HEK293T (cell line): ENCODE data around the gene HSD3B2.

Experiments used
- ARNT ChIP-seq: fragments of 450-650 bp; IDR thresholded peaks from 2 replicates; pipeline ENCODE4 v1.6.1; 2017; ENCODE audit warnings: mild to moderate bottlenecking
- BHLHE40 ChIP-seq: fragments of 450-650 bp; IDR thresholded peaks from 2 replicates; pipeline ENCODE4 v1.6.1; 2016; ENCODE audit warnings: mild to moderate bottlenecking, moderate library complexity, borderline replicate concordance
- ELF4 ChIP-seq: fragments of 450-650 bp; IDR thresholded peaks from 2 replicates; pipeline ENCODE4 v1.6.1; 2017; ENCODE audit warnings: antibody characterized with exemption
- FOXA1 ChIP-seq: fragments of 450-650 bp; IDR thresholded peaks from 2 replicates; pipeline ENCODE4 v1.6.1; 2016; ENCODE audit warnings: mild to moderate bottlenecking
- FOXM1 ChIP-seq: fragments of 450-650 bp; IDR thresholded peaks from 2 replicates; pipeline ENCODE4 v1.6.1; 2017; ENCODE audit warnings: mild to moderate bottlenecking, borderline replicate concordance
- LEF1 ChIP-seq: fragments of 450-650 bp; IDR thresholded peaks from 2 replicates; pipeline ENCODE4 v1.6.1; 2017; ENCODE audit warnings: mild to moderate bottlenecking, borderline replicate concordance
- NFRKB ChIP-seq: fragments of 450-650 bp; IDR thresholded peaks from 2 replicates; pipeline ENCODE4 v1.6.1; 2016; ENCODE audit warnings: mild to moderate bottlenecking, moderate library complexity
- PKNOX1 ChIP-seq: fragments of 450-650 bp; IDR thresholded peaks from 2 replicates; pipeline ENCODE4 v1.6.1; 2016
- SP1 ChIP-seq: fragments of 450-650 bp; IDR thresholded peaks from 2 replicates; pipeline ENCODE4 v1.6.1; 2017
- SUZ12 ChIP-seq: fragments of 450-650 bp; IDR thresholded peaks from 2 replicates; pipeline ENCODE4 v1.6.1; 2016; ENCODE audit warnings: mild to moderate bottlenecking
- TARDBP ChIP-seq: fragments of 450-650 bp; IDR thresholded peaks from 2 replicates; pipeline ENCODE4 v1.6.1; 2016
- ZNF384 ChIP-seq: fragments of 450-650 bp; IDR thresholded peaks from 2 replicates; pipeline ENCODE4 v1.6.1; 2016

- TF ChIP-seq NFRKB (no peak), ARNT (no peak), FOXA1 (no peak), SP1 (no peak), FOXM1 (no peak), TARDBP (no peak), SUZ12 (no peak), BHLHE40 (no peak), ELF4 (no peak), ZNF384 (no peak), PKNOX1 (no peak), LEF1 (no peak)
Observed at GRCh38 chr1:119463569-119463968, 48.6 kb downstream of the HSD3B2 start.
